A549 (cell line): Measurements from ENCODE around the gene ANO9. TPM values are rescaled to one million over a fixed set of nuclear protein-coding genes. Genes with fewer than 3 reads are reported as not detected.

ENCODE experiments used
- ATAC-seq, 2 experiments: fragments of 200-7000 bp in 1 of 2; fragments of >200 bp in 1 of 2; cut with Nextera tagmentation in 1 of 2; cut with Tn5 transposase in 1 of 2; 3 replicates each; pipeline versions ENCODE4 v1.8.0 to v1.9.1; 2018 to 2020; ENCODE audit warnings: mild to moderate bottlenecking in 1 of 2, moderate library complexity in 1 of 2
- CTCF ChIA-PET: fragments of 300-600 bp; sonication (Branson Sonifier 250); formaldehyde crosslinking; extraction: SDS; loops from one replicate; lab custom pipeline; 2021; ENCODE audit warnings: antibody characterized with exemption, inconsistent platforms; lab: Yijun Ruan, JAX
- POLR2A ChIA-PET: fragments of 350-600 bp; formaldehyde crosslinking; extraction: SDS; loops from one replicate; lab custom pipeline; 2021; ENCODE audit warnings: antibody characterized with exemption, inconsistent platforms; lab: Yijun Ruan, JAX
- DNase-seq, 2 experiments: peaks; one replicate each; pipeline versions ENCODE4 v3.0.0 to v3.0.0-alpha.2; 2011 to 2016; ENCODE audit warnings: low read depth in 1 of 2, low spot score in 1 of 2
- FAIRE-seq: peaks from 2 replicates; lab custom pipeline; 2011; peaks lifted over from hg19 to GRCh38; lab: Jason Lieb, UNC
- H3K27ac ChIP-seq, 2 experiments: fragments of >200 bp; sonication (Bioruptor Twin); formaldehyde crosslinking; 3 replicates each; pipeline ENCODE4 v1.5.1; 2016 to 2017
- H3K4me1 ChIP-seq: fragments of >200 bp; sonication (Bioruptor Twin); formaldehyde crosslinking; 3 replicates; pipeline ENCODE4 v1.6.1; 2016
- H3K4me2 ChIP-seq: fragments of >200 bp; sonication (Bioruptor Twin); formaldehyde crosslinking; 3 replicates; pipeline ENCODE4 v1.6.1; 2016
- H3K4me3 ChIP-seq: fragments of >200 bp; sonication (Bioruptor Twin); formaldehyde crosslinking; 3 replicates; pipeline ENCODE4 v1.5.1; 2016
- H3K9me3 ChIP-seq: fragments of >200 bp; sonication (Bioruptor Twin); formaldehyde crosslinking; 3 replicates; pipeline ENCODE4 v1.6.1; 2016
- CBX8 ChIP-seq: fragments of 200-600 bp; sonication (generic); IDR thresholded peaks from 2 replicates; pipeline ENCODE4 v1.6.1; 2016
- CEBPB ChIP-seq, 2 experiments: fragments of >200 bp in 1 of 2; sonication (Bioruptor Twin) in 1 of 2; formaldehyde crosslinking in 1 of 2; IDR thresholded peaks; 2 replicates each; pipeline ENCODE4 v1.6.1; 2012 to 2016
- CHD4 ChIP-seq: fragments of 200-600 bp; sonication (generic); IDR thresholded peaks from 2 replicates; pipeline ENCODE4 v1.6.1; 2016; ENCODE audit warnings: antibody characterized with exemption, mild to moderate bottlenecking, borderline replicate concordance
- EHMT2 ChIP-seq: fragments of 200-600 bp; sonication (generic); IDR thresholded peaks from 2 replicates; pipeline ENCODE4 v1.6.1; 2016; ENCODE audit warnings: antibody characterized with exemption, low read depth, mild to moderate bottlenecking, moderate library complexity
- EP300 ChIP-seq, 2 experiments: fragments of >200 bp; sonication (Bioruptor Twin); formaldehyde crosslinking; IDR thresholded peaks; 2 replicates in 1 of 2; 3 replicates in 1 of 2; pipeline ENCODE4 v1.6.1; 2016 to 2017
- ESRRA ChIP-seq: fragments of 150-350 bp; IDR thresholded peaks from 2 replicates; pipeline ENCODE4 v1.6.1; 2014; ENCODE audit warnings: mild to moderate bottlenecking, low read length, borderline replicate concordance
- FOXS1 ChIP-seq: fragments of 250-450 bp; sonication (Bioruptor Pico); IDR thresholded peaks from 2 replicates; pipeline ENCODE4 v1.5.0; 2020; ENCODE audit warnings: mild to moderate bottlenecking, moderate library complexity
- HDAC2 ChIP-seq: fragments of 200-600 bp; sonication (generic); IDR thresholded peaks from 2 replicates; pipeline ENCODE4 v1.6.1; 2016
- HEYL ChIP-seq: fragments of 250-450 bp; sonication (Bioruptor Pico); IDR thresholded peaks from 2 replicates; pipeline ENCODE4 v1.8.0; 2021; ENCODE audit warnings: mild to moderate bottlenecking, moderate library complexity
- HOXA7 ChIP-seq: fragments of 250-450 bp; sonication (Bioruptor Pico); IDR thresholded peaks from 2 replicates; pipeline ENCODE4 v1.5.0; 2020; ENCODE audit warnings: mild to moderate bottlenecking, moderate library complexity
- HOXB5 ChIP-seq: fragments of 250-450 bp; sonication (Bioruptor Pico); IDR thresholded peaks from 2 replicates; pipeline ENCODE4 v1.5.0; 2020; ENCODE audit warnings: mild to moderate bottlenecking, moderate library complexity
- KDM1A ChIP-seq: fragments of 200-600 bp; sonication (generic); IDR thresholded peaks from 2 replicates; pipeline ENCODE4 v1.6.1; 2016; ENCODE audit warnings: low read depth, mild to moderate bottlenecking
- MAZ ChIP-seq: fragments of 150-350 bp; IDR thresholded peaks from 2 replicates; pipeline ENCODE4 v1.6.1; 2014; ENCODE audit warnings: antibody characterized with exemption, low read depth, low read length, borderline replicate concordance
- NFE2L2 ChIP-seq: fragments of 150-350 bp; conservative IDR thresholded peaks from 2 replicates; pipeline ENCODE4 v1.6.1; 2014; ENCODE audit warnings: low read length
- NR3C1 ChIP-seq: fragments of >200 bp; sonication (Bioruptor Twin); formaldehyde crosslinking; IDR thresholded peaks from 3 replicates; pipeline ENCODE4 v1.6.1; 2017
- POLR2A ChIP-seq: IDR thresholded peaks from 2 replicates; pipeline ENCODE4 v1.6.1; 2012; ENCODE audit warnings: mild to moderate bottlenecking, low read length
- RAD21 ChIP-seq, 2 experiments: fragments of >200 bp in 1 of 2; sonication (Bioruptor Twin) in 1 of 2; formaldehyde crosslinking in 1 of 2; IDR thresholded peaks in 1 of 2; conservative IDR thresholded peaks in 1 of 2; 2 replicates in 1 of 2; 3 replicates in 1 of 2; pipeline ENCODE4 v1.6.1; 2012 to 2018; ENCODE audit warnings: inconsistent platforms in 1 of 2
- RARB ChIP-seq: fragments of 250-450 bp; sonication (Bioruptor Pico); IDR thresholded peaks from 2 replicates; pipeline ENCODE4 v1.8.0; 2021; ENCODE audit warnings: mild to moderate bottlenecking, moderate library complexity
- RCOR1 ChIP-seq: fragments of 150-350 bp; IDR thresholded peaks from 2 replicates; pipeline ENCODE4 v1.6.1; 2014; ENCODE audit warnings: antibody characterized with exemption, low read length, low read depth
- RFX5 ChIP-seq: fragments of 450-650 bp; IDR thresholded peaks from 2 replicates; pipeline ENCODE4 v1.7.1; 2014; ENCODE audit warnings: antibody characterized with exemption, mild to moderate bottlenecking, moderate library complexity
- SMC3 ChIP-seq: fragments of >200 bp; sonication (Bioruptor Twin); formaldehyde crosslinking; IDR thresholded peaks from 3 replicates; pipeline ENCODE4 v1.6.1; 2018; ENCODE audit warnings: inconsistent platforms
- TFCP2L1 ChIP-seq: fragments of 250-450 bp; sonication (Bioruptor Pico); IDR thresholded peaks from 2 replicates; pipeline ENCODE4 v1.5.0; 2021; ENCODE audit warnings: mild to moderate bottlenecking
- ZC3H11A ChIP-seq: fragments of 450-650 bp; IDR thresholded peaks from 2 replicates; pipeline ENCODE4 v1.6.1; 2014; ENCODE audit warnings: antibody characterized with exemption, mild to moderate bottlenecking
- ZFP36 ChIP-seq: fragments of 450-650 bp; IDR thresholded peaks from 2 replicates; pipeline ENCODE4 v1.6.1; 2014; ENCODE audit warnings: borderline replicate concordance; ENCODE audit not compliant: partially characterized antibody
- ZNF302 ChIP-seq: fragments of 250-450 bp; sonication (Bioruptor Pico); IDR thresholded peaks from 2 replicates; pipeline ENCODE4 v1.9.0; 2021; ENCODE audit warnings: inconsistent platforms, mild to moderate bottlenecking, moderate library complexity
- ZSCAN20 ChIP-seq: fragments of 250-450 bp; sonication (Bioruptor Pico); IDR thresholded peaks from 2 replicates; pipeline ENCODE4 v1.8.0; 2022; ENCODE audit warnings: mild to moderate bottlenecking, moderate library complexity
- WGBS: methylation state at CpG from one replicate; pipeline ENCODE4 v1.1.6; 2017; ENCODE audit errors: missing lambda C conversion rate; 5-methylcytosine and 5-hydroxymethylcytosine counted together
- polyA plus RNA-seq, 4 experiments: library from polyadenylated mRNA; depleted of rRNA in 3 of 4; stranded (reverse); fragments of >200 nt; fragmentation: RNase III in 1 of 4; extraction: RNeasy Plus Mini Kit Qiagen cat#74134 plus additional on column Dnase treatment in 1 of 4; gene quantifications; 2 replicates in 3 of 4; 3 replicates in 1 of 4; pipeline ENCODE4 v1.2.3, GENCODE V29; 2011 to 2017
- TF ChIP-seq, protein P1 (sequence below): IDR thresholded peaks from 2 replicates; pipeline ENCODE4 v1.6.1; 2012
- TF ChIP-seq, protein P2 (sequence below): fragments of >200 bp; sonication (Bioruptor Twin); formaldehyde crosslinking; IDR thresholded peaks from 3 replicates; pipeline ENCODE4 v1.5.1; 2016

ANO9 gene
- polyA plus RNA-seq, 2 of the 4 experiments (the other 2 are of a cell fraction): 0.50 to 0.66 TPM

DNA sequence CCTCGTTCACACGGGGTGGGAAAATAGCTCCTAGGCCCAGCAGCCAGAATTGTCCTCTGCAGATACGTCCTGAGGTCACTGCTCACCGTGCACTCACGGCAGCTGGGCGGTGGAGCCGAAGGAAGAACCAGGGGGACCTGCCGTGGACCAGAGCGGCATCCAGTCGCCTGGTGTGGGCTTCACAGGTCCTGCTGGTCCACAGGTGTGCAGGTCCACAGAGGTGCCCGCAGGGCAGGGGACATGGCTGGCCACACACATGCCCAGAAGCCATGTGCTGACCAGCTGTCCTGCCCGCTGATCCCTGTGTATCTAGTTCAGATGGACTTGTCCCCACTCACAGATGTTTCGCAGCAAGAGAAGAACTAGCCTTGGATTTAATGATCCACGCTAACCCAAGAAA is 58.4 kb downstream of the ANO9 start:
- CTCF ChIA-PET: interaction anchor here (0.9 to 1.7 kb wide), 3 partner anchors 20 to 108 kb away, joined by 3 to 4 read pairs (median 4); no protein-coding TSS in a partner anchor
- H3K27ac ChIP-seq: no peak overlapping the region
- no peak for DNase-seq
- 89% methylated on average over 11 of the region's 14 CpGs for WGBS
- no peaks in the 10 kb centered on the region for H3K4me1 ChIP-seq
- TF ChIP-seq SMC3 (no peak), KDM1A (no peak), ZSCAN20 (CRISPR knock-in tag) (no peak), ZC3H11A (no peak), RFX5 (no peak), CHD4 (no peak), ZNF302 (no peak), HOXB5 (CRISPR knock-in tag) (no peak), HEYL (CRISPR knock-in tag) (no peak), NFE2L2 (no peak), RARB (CRISPR knock-in tag) (no peak), ZFP36 (no peak), FOXS1 (CRISPR knock-in tag) (no peak), ESRRA (no peak), NR3C1 (no peak)
- TF ChIP-seq, all 56 proteins: peak for 0
- no peak for FAIRE-seq
- no peaks in the 10 kb centered on the region for H3K9me3 ChIP-seq
- ATAC-seq: no peak; a peak in 1 of 6 replicates
- POLR2A ChIA-PET: no interaction called here
- H3K4me2 ChIP-seq: no peak overlapping the region
- H3K4me3 ChIP-seq: no peak overlapping the region

DNA sequence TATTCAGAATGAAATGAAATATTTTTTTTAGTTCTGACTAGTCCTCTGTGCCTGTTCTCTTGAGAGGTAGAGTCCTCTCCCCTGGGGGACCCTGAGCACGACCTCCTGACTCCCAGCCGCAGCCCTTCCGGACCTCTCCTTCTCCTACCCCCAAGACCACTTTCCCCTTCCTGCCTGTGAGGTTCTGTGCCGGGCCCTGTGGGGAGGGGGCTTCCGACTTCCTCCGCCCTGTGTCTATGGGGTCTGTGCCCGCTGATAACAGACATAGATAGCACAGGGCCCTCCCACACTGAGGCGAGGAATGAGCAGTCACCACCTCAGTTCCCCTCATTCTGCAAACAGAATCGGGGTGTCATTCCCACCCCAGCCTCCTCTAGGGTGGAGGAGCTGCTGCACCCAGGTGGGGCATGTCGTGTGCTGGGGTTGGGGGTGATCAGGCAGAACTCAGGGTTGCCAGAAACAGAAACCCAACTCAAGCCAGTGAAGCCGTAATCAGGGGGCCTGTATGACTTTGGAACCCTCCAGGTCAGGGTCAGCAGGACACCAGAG is 59.7 kb downstream of the ANO9 start:
- no peak overlapping the region for H3K4me2 ChIP-seq
- POLR2A ChIA-PET: no interaction called here
- WGBS: 86% methylated on average over 10 of the region's 11 CpGs
- no peak for ATAC-seq
- no peaks in the 10 kb centered on the region for H3K9me3 ChIP-seq
- no peaks in the 10 kb centered on the region for H3K4me1 ChIP-seq
- H3K27ac ChIP-seq: no peak overlapping the region
- no peak overlapping the region for H3K4me3 ChIP-seq
- TF ChIP-seq TFCP2L1 (no peak), ZNF302 (no peak), EP300 (IDR thresholded peaks at IDR 0.05) (no peak), RAD21 (conservative IDR thresholded peaks at IDR 0.05 in 1 of 2, IDR thresholded peaks at IDR 0.05 in 1 of 2) (no peak), EHMT2 (no peak), HOXA7 (CRISPR knock-in tag) (no peak), RARB (CRISPR knock-in tag) (no peak), CHD4 (no peak), RCOR1 (no peak), MAZ (no peak), CEBPB (IDR thresholded peaks at IDR 0.05) (no peak), CBX8 (no peak), HDAC2 (no peak), POLR2A (no peak)
- TF ChIP-seq, protein P1, sequence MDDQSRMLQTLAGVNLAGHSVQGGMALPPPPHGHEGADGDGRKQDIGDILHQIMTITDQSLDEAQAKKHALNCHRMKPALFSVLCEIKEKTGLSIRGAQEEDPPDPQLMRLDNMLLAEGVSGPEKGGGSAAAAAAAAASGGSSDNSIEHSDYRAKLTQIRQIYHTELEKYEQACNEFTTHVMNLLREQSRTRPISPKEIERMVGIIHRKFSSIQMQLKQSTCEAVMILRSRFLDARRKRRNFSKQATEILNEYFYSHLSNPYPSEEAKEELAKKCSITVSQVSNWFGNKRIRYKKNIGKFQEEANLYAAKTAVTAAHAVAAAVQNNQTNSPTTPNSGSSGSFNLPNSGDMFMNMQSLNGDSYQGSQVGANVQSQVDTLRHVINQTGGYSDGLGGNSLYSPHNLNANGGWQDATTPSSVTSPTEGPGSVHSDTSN: no peak
- TF ChIP-seq, protein P2, sequence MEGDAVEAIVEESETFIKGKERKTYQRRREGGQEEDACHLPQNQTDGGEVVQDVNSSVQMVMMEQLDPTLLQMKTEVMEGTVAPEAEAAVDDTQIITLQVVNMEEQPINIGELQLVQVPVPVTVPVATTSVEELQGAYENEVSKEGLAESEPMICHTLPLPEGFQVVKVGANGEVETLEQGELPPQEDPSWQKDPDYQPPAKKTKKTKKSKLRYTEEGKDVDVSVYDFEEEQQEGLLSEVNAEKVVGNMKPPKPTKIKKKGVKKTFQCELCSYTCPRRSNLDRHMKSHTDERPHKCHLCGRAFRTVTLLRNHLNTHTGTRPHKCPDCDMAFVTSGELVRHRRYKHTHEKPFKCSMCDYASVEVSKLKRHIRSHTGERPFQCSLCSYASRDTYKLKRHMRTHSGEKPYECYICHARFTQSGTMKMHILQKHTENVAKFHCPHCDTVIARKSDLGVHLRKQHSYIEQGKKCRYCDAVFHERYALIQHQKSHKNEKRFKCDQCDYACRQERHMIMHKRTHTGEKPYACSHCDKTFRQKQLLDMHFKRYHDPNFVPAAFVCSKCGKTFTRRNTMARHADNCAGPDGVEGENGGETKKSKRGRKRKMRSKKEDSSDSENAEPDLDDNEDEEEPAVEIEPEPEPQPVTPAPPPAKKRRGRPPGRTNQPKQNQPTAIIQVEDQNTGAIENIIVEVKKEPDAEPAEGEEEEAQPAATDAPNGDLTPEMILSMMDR: no peak
- no peak for DNase-seq
- CTCF ChIA-PET: interaction anchor here (1.3 kb wide), 1 partner anchor 109 kb away, joined by 3 read pairs; no protein-coding TSS in a partner anchor
- no peak for FAIRE-seq
